ENCODE measurements around the gene ZNF598.

Gene ZNF598

GRCh38 chr16:2005646-2006045 is 4.0 kb downstream of the ZNF598 start:
- DNase-seq, result peak; percentile 39

- DNase-seq, result no peak
Observed at GRCh38 chr16:2004795-2005517, 4.7 kb downstream of the ZNF598 start.

- DNase-seq, result peak; percentile 88
Observed at GRCh38 chr16:2003827-2004641, 5.6 kb downstream of the ZNF598 start.

GRCh38 chr16:2003231-2003826 is 6.3 kb downstream of the ZNF598 start:
- DNase-seq, result no peak

- DNase-seq, result no peak
Observed at GRCh38 chr16:2002406-2003230, 7.0 kb downstream of the ZNF598 start.

GRCh38 chr16:2001456-2002355 is 7.9 kb downstream of the ZNF598 start:
- no peak for DNase-seq

- DNase-seq, result no peak
Observed at GRCh38 chr16:2001035-2001434, 8.6 kb downstream of the ZNF598 start.

- DNase-seq, result no peak
Observed at GRCh38 chr16:1999866-2000514, 9.6 kb downstream of the ZNF598 start.

GRCh38 chr16:1998852-1999801 is 10.5 kb downstream of the ZNF598 start:
- DNase-seq, result no peak

GRCh38 chr16:1998360-1998835 is 11.2 kb downstream of the ZNF598 start:
- DNase-seq, result no peak

GRCh38 chr16:1997494-1998359 is 11.9 kb downstream of the ZNF598 start:
- no peak for DNase-seq

GRCh38 chr16:1993731-1994131 is 15.9 kb downstream of the ZNF598 start:
- no peak for DNase-seq

GRCh38 chr16:1992704-1993317 is 16.8 kb downstream of the ZNF598 start:
- DNase-seq, result no peak

- DNase-seq, result no peak
Observed at GRCh38 chr16:1991948-1992703, 17.5 kb downstream of the ZNF598 start.

- DNase-seq, result no peak
Observed at GRCh38 chr16:1991588-1991947, 18.1 kb downstream of the ZNF598 start.

- DNase-seq, result no peak
Observed at GRCh38 chr16:1991135-1991551, 18.5 kb downstream of the ZNF598 start.

- DNase-seq, result no peak
Observed at GRCh38 chr16:1990351-1991134, 19.1 kb downstream of the ZNF598 start.
